Raji (cell line): ENCODE measurements around the gene SSTR5.

Source experiments
- POLR2A ChIP-seq: IDR thresholded peaks from 2 replicates; pipeline ENCODE4 v1.6.1; 2011; ENCODE audit warnings: low read depth, low read length, control low read depth; ENCODE audit not compliant: insufficient read depth

Gene SSTR5

GRCh38 chr16:1060416-1061340 is 11.9 kb upstream of the SSTR5 start:
- no peak for TF ChIP-seq POLR2A

- no peak for TF ChIP-seq POLR2A
Measured at GRCh38 chr16:1061769-1062505, 10.6 kb upstream of the SSTR5 start.

GRCh38 chr16:1062895-1063294 is 9.7 kb upstream of the SSTR5 start:
- TF ChIP-seq POLR2A, result no peak

GRCh38 chr16:1063728-1064127 is 8.8 kb upstream of the SSTR5 start:
- TF ChIP-seq POLR2A, result no peak

GRCh38 chr16:1065469-1066128 is 6.9 kb upstream of the SSTR5 start:
- TF ChIP-seq POLR2A, result no peak

- no peak for TF ChIP-seq POLR2A
Measured at GRCh38 chr16:1066584-1067172, 5.9 kb upstream of the SSTR5 start.

GRCh38 chr16:1067629-1068028 is 4.9 kb upstream of the SSTR5 start:
- TF ChIP-seq POLR2A, result no peak

- no peak for TF ChIP-seq POLR2A
Measured at GRCh38 chr16:1068451-1068850, 4.1 kb upstream of the SSTR5 start.

GRCh38 chr16:1069154-1069553 is 3.4 kb upstream of the SSTR5 start:
- no peak for TF ChIP-seq POLR2A

GRCh38 chr16:1070084-1070863 is 2.3 kb upstream of the SSTR5 start:
- TF ChIP-seq POLR2A, result no peak

GRCh38 chr16:1070864-1071408 is 1.6 kb upstream of the SSTR5 start:
- TF ChIP-seq POLR2A, result no peak

- TF ChIP-seq POLR2A, result no peak
Measured at GRCh38 chr16:1071561-1072225, 854 bp upstream of the SSTR5 start.

GRCh38 chr16:1073262-1073558 is 663 bp downstream of the SSTR5 start:
- no peak for TF ChIP-seq POLR2A
